Measurements from ENCODE around the gene FSCN2. TPM values are rescaled to one million over a fixed set of nuclear protein-coding genes. Genes with fewer than 3 reads are reported as not detected.

Gene FSCN2
- total RNA-seq, 1 experiment from 2014 or later: 1.6 TPM

DNA sequence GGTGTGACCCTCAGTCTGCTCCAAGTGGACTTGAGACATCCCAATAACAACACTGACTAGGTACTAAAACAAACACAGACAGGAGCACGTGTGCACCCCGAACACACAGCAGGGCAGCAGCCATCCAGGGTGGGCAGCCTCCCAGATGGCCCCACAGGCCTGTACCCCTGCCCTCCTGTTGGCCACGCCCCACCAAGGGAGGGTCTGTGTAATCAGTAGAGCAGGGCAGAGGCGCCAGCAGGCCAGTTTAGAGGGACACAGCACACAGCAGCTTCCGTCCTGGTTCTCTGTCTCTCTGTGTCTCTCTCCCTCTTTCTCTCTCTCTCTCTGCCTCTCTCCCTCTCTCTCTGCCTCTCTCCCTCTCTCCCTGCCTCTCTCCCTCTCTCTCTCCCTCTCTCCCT lies 37.0 kb upstream of the FSCN2 start:
- H3K36me3 Mint-ChIP-seq (ENCODE audit: insufficient read depth in 1 of 3, low read depth in 3 of 3): no peaks in the 10 kb centered on the region
- H2BK15ac ChIP-seq (ENCODE audit: low read depth, low read length): no peak overlapping the region
- no peaks in the 10 kb centered on the region for H3K79me1 ChIP-seq (ENCODE audit: insufficient read depth, low read depth, low read length, poor library complexity, severe bottlenecking)
- H3K56ac ChIP-seq (ENCODE audit: insufficient read length, low read depth, low read length): no peak overlapping the region
- DNase-seq: no peak
- H4K8ac ChIP-seq (replicated peaks; ENCODE audit: insufficient read length, low read depth, low read length): no peak overlapping the region
- H3K23me2 ChIP-seq (ENCODE audit: insufficient read length, low read depth, low read length, poor library complexity, severe bottlenecking): peaks cover 5% of the 10 kb centered on the region
- no peak overlapping the region; a peak in 1 of 5 replicates for H3K4me3 Mint-ChIP-seq
- TF ChIP-seq, protein P1, sequence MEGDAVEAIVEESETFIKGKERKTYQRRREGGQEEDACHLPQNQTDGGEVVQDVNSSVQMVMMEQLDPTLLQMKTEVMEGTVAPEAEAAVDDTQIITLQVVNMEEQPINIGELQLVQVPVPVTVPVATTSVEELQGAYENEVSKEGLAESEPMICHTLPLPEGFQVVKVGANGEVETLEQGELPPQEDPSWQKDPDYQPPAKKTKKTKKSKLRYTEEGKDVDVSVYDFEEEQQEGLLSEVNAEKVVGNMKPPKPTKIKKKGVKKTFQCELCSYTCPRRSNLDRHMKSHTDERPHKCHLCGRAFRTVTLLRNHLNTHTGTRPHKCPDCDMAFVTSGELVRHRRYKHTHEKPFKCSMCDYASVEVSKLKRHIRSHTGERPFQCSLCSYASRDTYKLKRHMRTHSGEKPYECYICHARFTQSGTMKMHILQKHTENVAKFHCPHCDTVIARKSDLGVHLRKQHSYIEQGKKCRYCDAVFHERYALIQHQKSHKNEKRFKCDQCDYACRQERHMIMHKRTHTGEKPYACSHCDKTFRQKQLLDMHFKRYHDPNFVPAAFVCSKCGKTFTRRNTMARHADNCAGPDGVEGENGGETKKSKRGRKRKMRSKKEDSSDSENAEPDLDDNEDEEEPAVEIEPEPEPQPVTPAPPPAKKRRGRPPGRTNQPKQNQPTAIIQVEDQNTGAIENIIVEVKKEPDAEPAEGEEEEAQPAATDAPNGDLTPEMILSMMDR (conservative IDR thresholded peaks at IDR 0.05): no peak
- H2AK5ac ChIP-seq (ENCODE audit: insufficient read length, low read length): no peak overlapping the region
- no peak overlapping the region for H3K4me2 ChIP-seq (ENCODE audit: insufficient read depth, insufficient read length, low read length)
- no peaks in the 10 kb centered on the region for H3K9me3 ChIP-seq (ENCODE audit: control insufficient read depth, low read depth, low read length)
- no CpG with 5 or more reads among the region's 5 CpGs for WGBS (ENCODE audit: extremely low coverage, insufficient read length, low lambda C conversion rate)
- no peaks in the 10 kb centered on the region for H3K79me2 ChIP-seq (ENCODE audit: insufficient read depth, low read length)
- no peak overlapping the region for H2BK20ac ChIP-seq (ENCODE audit: low read depth, low read length, poor library complexity, severe bottlenecking)
- H3K4me1 ChIP-seq (ENCODE audit: insufficient read depth, low read length): peaks cover 3% of the 10 kb centered on the region; the same call in 1 of the 2 replicates
- no peak overlapping the region for H3K14ac ChIP-seq (ENCODE audit: insufficient read depth, low read length)
- no peak overlapping the region for H3K27ac ChIP-seq (ENCODE audit: insufficient read length, low read depth, low read length)
- no peak overlapping the region for H2BK5ac ChIP-seq (ENCODE audit: insufficient read length, low read length)
- H3K4me1 Mint-ChIP-seq: peaks cover 29 to 41% of the 10 kb centered on the region in 2 experiments
- H2AFZ ChIP-seq (ENCODE audit: low read length): no peak overlapping the region
- H3K27me3 Mint-ChIP-seq (ENCODE audit: low read depth): peaks cover 52% of the 10 kb centered on the region
- no peak overlapping the region for H3T11ph ChIP-seq (ENCODE audit: low read length)
- H3K18ac ChIP-seq (ENCODE audit: insufficient read length, low read depth, low read length): no peak overlapping the region
- no peaks in the 10 kb centered on the region for H3K9me3 Mint-ChIP-seq
- no peak overlapping the region for H3K9ac ChIP-seq (ENCODE audit: extremely low read depth, insufficient read length, low read length)
- no peak overlapping the region for H4K5ac ChIP-seq (ENCODE audit: insufficient read length, low read depth, low read length)
- H2BK12ac ChIP-seq (ENCODE audit: insufficient read length, low read depth, low read length): no peak overlapping the region
- no peak overlapping the region for H3K27ac Mint-ChIP-seq
- H4K91ac ChIP-seq (ENCODE audit: insufficient read length, low read depth, low read length): no peak overlapping the region
- no peak overlapping the region for H3K23ac ChIP-seq (ENCODE audit: insufficient read length, low read depth, low read length)
- H2BK120ac ChIP-seq (ENCODE audit: low read depth, low read length, poor library complexity, severe bottlenecking): no peak overlapping the region
- no peaks in the 10 kb centered on the region for H4K20me1 ChIP-seq (ENCODE audit: control insufficient read depth, insufficient read depth, insufficient read length)
- H3K4ac ChIP-seq (ENCODE audit: low read depth, low read length): no peak overlapping the region
- no peaks in the 10 kb centered on the region; the same call in 1 of the 2 replicates for H3K27me3 ChIP-seq (ENCODE audit: insufficient read depth, low read length)
